GM10266 (cell line): Measurements from ENCODE around the gene MFNG.

ENCODE experiments used
- DNase-seq: peaks from one replicate; pipeline ENCODE4 v3.0.0; 2012; ENCODE audit errors: extremely low spot score
- CTCF ChIP-seq: IDR thresholded peaks from 2 replicates; pipeline ENCODE4 v1.5.1; 2012; ENCODE audit warnings: mild to moderate bottlenecking, low read depth; ENCODE audit not compliant: control insufficient read depth, insufficient read depth; ENCODE audit errors: missing control alignments

The MFNG gene

DNA sequence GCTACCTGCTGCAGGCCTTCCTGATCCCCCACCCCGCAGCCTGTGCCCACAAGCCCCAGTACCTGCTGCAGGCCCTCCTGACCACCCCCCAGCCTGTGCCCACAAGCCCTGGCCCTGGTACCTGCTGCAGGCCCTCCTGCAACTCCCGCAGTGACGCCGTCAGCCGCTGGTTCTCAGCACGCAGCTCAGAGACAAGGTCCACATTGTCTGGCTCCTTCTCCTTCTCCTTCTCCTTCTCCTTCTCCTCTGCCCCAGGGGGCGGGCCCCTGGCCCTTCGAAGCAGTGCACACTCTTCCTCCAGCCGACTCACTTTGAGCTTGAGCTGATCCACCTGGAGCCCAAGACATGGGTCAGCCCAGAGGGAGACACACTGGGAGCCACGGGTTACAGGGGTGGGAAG lies 23.9 kb upstream of the MFNG start:
- no peak for DNase-seq
- no peak for TF ChIP-seq CTCF

- TF ChIP-seq CTCF: no peak
- no peak for DNase-seq
Observed at GRCh38 chr22:37509059-37509860, 23.1 kb upstream of the MFNG start.

GRCh38 chr22:37508431-37508992 lies 22.3 kb upstream of the MFNG start:
- no peak for DNase-seq
- TF ChIP-seq CTCF: no peak

DNA sequence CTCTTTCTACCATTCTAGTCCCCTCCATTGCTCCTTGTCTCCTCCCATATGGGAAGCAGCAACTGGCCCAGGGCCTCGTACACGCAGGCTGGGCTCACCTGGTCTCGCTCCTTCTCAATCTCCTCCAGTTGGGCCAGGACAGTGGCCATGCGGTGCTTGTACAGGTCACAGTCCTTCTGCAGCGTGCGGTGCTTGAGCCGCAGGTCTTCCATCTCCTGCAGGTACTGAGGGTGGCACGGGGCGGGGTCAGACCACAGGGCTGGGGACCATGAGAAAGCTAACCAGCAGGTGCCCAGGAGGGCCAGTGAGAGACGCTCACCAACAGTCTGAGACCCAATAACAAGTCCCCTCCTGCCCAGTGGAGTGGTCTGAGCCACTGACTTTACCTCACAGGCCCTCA lies 21.5 kb upstream of the MFNG start:
- TF ChIP-seq CTCF: no peak
- no peak for DNase-seq

- no peak for TF ChIP-seq CTCF
- no peak for DNase-seq
Observed at GRCh38 chr22:37505989-37506388, 19.8 kb upstream of the MFNG start.

DNA sequence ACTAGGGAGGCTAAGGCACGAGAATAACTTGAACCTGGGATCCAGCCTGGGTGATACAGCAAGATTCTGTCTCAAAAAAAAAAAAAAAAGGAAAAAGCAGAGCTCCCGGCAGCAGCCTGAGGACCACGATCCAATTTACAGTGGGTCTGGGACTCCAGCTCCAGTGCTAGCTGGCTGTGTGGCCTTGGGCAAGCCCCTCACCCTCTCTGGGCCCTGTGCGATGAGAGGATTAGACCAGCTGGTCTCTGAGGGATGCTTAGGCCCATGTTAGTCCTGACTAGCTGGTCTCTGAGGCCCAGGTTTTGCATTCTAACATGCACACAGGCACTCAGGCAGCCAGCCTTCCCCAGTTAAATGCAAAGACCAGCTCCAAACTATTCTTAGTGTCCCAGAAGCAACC lies 19.4 kb upstream of the MFNG start:
- no peak for TF ChIP-seq CTCF
- DNase-seq: no peak

DNA sequence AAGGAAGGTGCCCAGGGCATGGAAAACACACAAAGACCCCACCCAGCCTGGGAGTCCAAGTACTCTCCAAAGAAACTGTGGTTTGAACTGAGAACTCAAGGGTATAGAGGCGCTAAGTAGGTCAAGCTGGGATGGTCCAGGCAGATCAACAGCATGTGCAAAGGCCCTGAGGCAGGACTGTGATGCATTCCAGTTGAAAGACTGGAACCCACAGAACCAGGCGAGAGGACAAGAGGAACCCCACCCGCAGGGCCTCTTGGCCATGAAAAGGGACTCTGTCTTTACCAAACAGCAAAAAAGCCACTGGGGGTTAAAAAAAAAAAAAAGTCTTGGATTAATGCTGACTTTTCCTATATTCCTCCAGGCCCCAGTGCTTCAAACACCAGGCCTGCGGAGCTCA lies 18.8 kb upstream of the MFNG start:
- DNase-seq: no peak
- TF ChIP-seq CTCF: no peak
